Measurements from ENCODE around the gene ARHGAP12.

The ARHGAP12 gene

GRCh38 chr10:31760674-31761081 lies 168.0 kb downstream of the ARHGAP12 start:
- DNase-seq: no peak

- peak; percentile 64 for DNase-seq
Observed at GRCh38 chr10:31759799-31760626, 168.6 kb downstream of the ARHGAP12 start.

GRCh38 chr10:31759124-31759798 lies 169.4 kb downstream of the ARHGAP12 start:
- no peak for DNase-seq

- DNase-seq: no peak
Observed at GRCh38 chr10:31758495-31758894, 170.1 kb downstream of the ARHGAP12 start.

- no peak for DNase-seq
Observed at GRCh38 chr10:31757831-31758230, 170.8 kb downstream of the ARHGAP12 start.

- peak; percentile 24 for DNase-seq
Observed at GRCh38 chr10:31757386-31757791, 171.2 kb downstream of the ARHGAP12 start.

GRCh38 chr10:31756729-31757110 lies 171.9 kb downstream of the ARHGAP12 start:
- DNase-seq: no peak

- DNase-seq: no peak
Observed at GRCh38 chr10:31756101-31756728, 172.4 kb downstream of the ARHGAP12 start.
